GM12873 (cell line): ENCODE results near the gene MS4A18.
A peak's percentile ranks its signal among the peaks of the same experiment; 100 is the strongest.

Experiments
- CTCF ChIP-seq: IDR thresholded peaks from 2 replicates; pipeline ENCODE4 v1.5.1; 2012; ENCODE audit warnings: low read depth, mild to moderate bottlenecking, moderate library complexity, low read length, control low read depth; ENCODE audit not compliant: insufficient read depth; ENCODE audit errors: missing control alignments

The MS4A18 gene

GRCh38 chr11:60763692-60764369 is 39.3 kb downstream of the MS4A18 start:
- TF ChIP-seq CTCF, result no peak

GRCh38 chr11:60764879-60765278 is 40.4 kb downstream of the MS4A18 start:
- no peak for TF ChIP-seq CTCF

- TF ChIP-seq CTCF, result no peak
Observed at GRCh38 chr11:60765355-60765754, 40.8 kb downstream of the MS4A18 start.

- no peak for TF ChIP-seq CTCF
Observed at GRCh38 chr11:60766547-60766946, 42.0 kb downstream of the MS4A18 start.

- peak; percentile 57 for TF ChIP-seq CTCF
Observed at GRCh38 chr11:60767388-60767811, 42.9 kb downstream of the MS4A18 start.

- no peak for TF ChIP-seq CTCF
Observed at GRCh38 chr11:60768202-60768601, 43.7 kb downstream of the MS4A18 start.

GRCh38 chr11:60769273-60769672 is 44.8 kb downstream of the MS4A18 start:
- no peak for TF ChIP-seq CTCF
